Stimulated activated CD4-positive, alpha-beta T cell treated with anti-CD3 and anti-CD28 coated beads, Interleukin-1b, Interleukin-23, amount 100 ng/mL, for 24 hours (primary cell): ENCODE measurements around the gene CD80.
"Not testable (repeated sequence)": the region's sequence is repeated elsewhere in the genome, so short reads cannot be mapped to it uniquely, and the experiment has no call there.

Experiments
- DNase-seq, 4 experiments: peaks; one replicate each; pipeline ENCODE4 v3.0.0-alpha.2; 2020; ENCODE audit warnings: low read depth in 4 of 4, low spot score in 1 of 4

Gene CD80

GRCh38 chr3:119559441-119559963 lies at the start of gene CD80:
Gene CD80, minus strand, starts transcription at chr3:119559614. Its CDS starts 1,886 bp downstream, at chr3:119557728.
- peak in 1 of 4 experiments; percentile 25 for DNase-seq

GRCh38 chr3:119608405-119609000 lies 49.1 kb upstream of the CD80 start:
- DNase-seq, result no peak

- DNase-seq, result no peak
Measured at GRCh38 chr3:119604878-119605277, 45.5 kb upstream of the CD80 start.

GRCh38 chr3:119602676-119603075 lies 43.3 kb upstream of the CD80 start:
- no peak for DNase-seq

GRCh38 chr3:119601154-119601553 lies 41.7 kb upstream of the CD80 start:
- no peak for DNase-seq

GRCh38 chr3:119600732-119601131 lies 41.3 kb upstream of the CD80 start:
- DNase-seq, result no peak

- no peak for DNase-seq
Measured at GRCh38 chr3:119599558-119600174, 40.3 kb upstream of the CD80 start.

GRCh38 chr3:119598410-119599098 lies 39.1 kb upstream of the CD80 start:
- DNase-seq, result no peak

- no peak for DNase-seq
Measured at GRCh38 chr3:119597548-119598288, 38.3 kb upstream of the CD80 start, which contains the start of gene PLA1A. Gene PLA1A, plus strand, starts transcription at chr3:119597885. Its CDS starts 29 bp downstream, at chr3:119597914.

- no peak for DNase-seq
Measured at GRCh38 chr3:119596398-119596797, 37.0 kb upstream of the CD80 start.

- DNase-seq, result no peak
Measured at GRCh38 chr3:119595639-119596334, 36.4 kb upstream of the CD80 start.

GRCh38 chr3:119594929-119595328 lies 35.5 kb upstream of the CD80 start:
- not testable (repeated sequence) for DNase-seq

GRCh38 chr3:119594066-119594465 lies 34.7 kb upstream of the CD80 start:
- no peak for DNase-seq

GRCh38 chr3:119592861-119593260 lies 33.4 kb upstream of the CD80 start:
- DNase-seq, result no peak

GRCh38 chr3:119590706-119591105 lies 31.3 kb upstream of the CD80 start:
- DNase-seq, result no peak

GRCh38 chr3:119589102-119589773 lies 29.8 kb upstream of the CD80 start:
- DNase-seq, result no peak

- DNase-seq, result no peak
Measured at GRCh38 chr3:119588112-119588511, 28.7 kb upstream of the CD80 start.

GRCh38 chr3:119586733-119587172 lies 27.3 kb upstream of the CD80 start:
- DNase-seq, result no peak

GRCh38 chr3:119585856-119586570 lies 26.6 kb upstream of the CD80 start:
- no peak for DNase-seq

GRCh38 chr3:119585208-119585607 lies 25.8 kb upstream of the CD80 start:
- no peak for DNase-seq
